ENCODE measurements around the gene OTOL1. TPM values are rescaled to one million over a fixed set of nuclear protein-coding genes. Genes with fewer than 3 reads are reported as not detected.

OTOL1 gene
- total RNA-seq, 4 donors from 2014 or later, result not detected

DNA sequence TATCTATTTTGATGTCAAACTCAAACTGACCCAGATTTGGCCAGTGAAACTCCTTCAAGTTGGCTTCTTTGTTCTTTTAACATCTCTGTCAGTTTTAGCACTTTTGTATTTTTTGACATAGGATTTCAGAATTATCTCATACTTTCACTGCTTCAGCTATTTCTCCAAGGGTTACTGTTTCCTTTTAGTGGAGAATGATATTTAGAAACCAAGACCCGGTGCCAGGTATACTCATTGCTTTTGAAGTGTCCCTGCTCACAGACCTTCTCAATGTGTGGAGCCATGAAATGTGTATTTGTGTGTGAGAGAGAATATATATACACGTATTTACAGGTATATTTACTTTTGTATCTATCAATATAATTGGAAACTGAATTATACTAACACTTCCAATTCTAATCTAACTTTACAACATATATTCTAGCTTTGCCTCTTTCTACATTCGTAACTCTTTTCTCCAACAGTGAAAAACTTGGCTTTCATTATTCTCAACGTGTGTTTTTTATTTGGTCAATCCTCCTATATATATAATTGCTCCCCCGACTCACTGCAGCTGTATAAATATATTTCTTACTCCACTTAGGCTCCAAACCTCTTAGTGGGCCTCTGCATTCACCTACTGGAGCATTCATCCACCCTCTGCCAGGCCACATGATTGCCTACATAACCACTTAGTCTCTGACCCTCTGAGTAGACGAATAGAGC is 54.0 kb downstream of the OTOL1 start:
- Histone ChIP-seq H3K4me1 (no peaks in the 10 kb centered on the region), H3K27ac (replicated peaks in 1 of 4) (no peak overlapping the region), H3K27me3 (no peaks in the 10 kb centered on the region), H3K9me3 (no peaks in the 10 kb centered on the region), H3K4me3 (no peak overlapping the region), H3K36me3 (no peaks in the 10 kb centered on the region)
- TF ChIP-seq EP300 (IDR thresholded peaks at IDR 0.05) (no peak), POLR2A (IDR thresholded peaks at IDR 0.05; ENCODE audit: low read depth) (no peak), POLR2AphosphoS5 (IDR thresholded peaks at IDR 0.05) (no peak)
- TF ChIP-seq, protein P1, sequence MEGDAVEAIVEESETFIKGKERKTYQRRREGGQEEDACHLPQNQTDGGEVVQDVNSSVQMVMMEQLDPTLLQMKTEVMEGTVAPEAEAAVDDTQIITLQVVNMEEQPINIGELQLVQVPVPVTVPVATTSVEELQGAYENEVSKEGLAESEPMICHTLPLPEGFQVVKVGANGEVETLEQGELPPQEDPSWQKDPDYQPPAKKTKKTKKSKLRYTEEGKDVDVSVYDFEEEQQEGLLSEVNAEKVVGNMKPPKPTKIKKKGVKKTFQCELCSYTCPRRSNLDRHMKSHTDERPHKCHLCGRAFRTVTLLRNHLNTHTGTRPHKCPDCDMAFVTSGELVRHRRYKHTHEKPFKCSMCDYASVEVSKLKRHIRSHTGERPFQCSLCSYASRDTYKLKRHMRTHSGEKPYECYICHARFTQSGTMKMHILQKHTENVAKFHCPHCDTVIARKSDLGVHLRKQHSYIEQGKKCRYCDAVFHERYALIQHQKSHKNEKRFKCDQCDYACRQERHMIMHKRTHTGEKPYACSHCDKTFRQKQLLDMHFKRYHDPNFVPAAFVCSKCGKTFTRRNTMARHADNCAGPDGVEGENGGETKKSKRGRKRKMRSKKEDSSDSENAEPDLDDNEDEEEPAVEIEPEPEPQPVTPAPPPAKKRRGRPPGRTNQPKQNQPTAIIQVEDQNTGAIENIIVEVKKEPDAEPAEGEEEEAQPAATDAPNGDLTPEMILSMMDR (IDR thresholded peaks at IDR 0.05), result no peak
- no peak for DNase-seq (ENCODE audit: extremely low spot score)
- intact Hi-C loops (cut with DNase I), result no loop called here
- 81% methylated on average over 6 of the region's 6 CpGs for WGBS

DNA sequence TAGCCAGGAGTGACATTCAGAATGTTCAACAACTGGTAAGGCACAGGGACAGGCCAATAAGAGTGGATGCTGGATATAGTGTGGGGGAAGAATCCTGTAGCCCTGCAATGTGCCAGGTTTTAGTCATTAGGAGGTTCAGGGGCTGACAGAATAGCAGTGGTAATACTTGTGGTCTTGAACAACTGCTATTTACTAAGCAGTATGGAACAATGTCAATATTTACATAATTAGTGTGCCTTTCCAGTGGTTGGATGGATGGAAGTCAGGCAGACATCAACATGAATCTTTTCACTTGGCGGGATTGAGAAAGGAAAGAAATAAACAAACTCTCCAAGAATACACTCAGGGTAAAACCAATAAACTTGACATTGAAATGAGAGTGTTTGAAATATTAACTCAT is 55.1 kb downstream of the OTOL1 start:
- 85% methylated on average over 1 of the region's 1 CpG for WGBS

DNA sequence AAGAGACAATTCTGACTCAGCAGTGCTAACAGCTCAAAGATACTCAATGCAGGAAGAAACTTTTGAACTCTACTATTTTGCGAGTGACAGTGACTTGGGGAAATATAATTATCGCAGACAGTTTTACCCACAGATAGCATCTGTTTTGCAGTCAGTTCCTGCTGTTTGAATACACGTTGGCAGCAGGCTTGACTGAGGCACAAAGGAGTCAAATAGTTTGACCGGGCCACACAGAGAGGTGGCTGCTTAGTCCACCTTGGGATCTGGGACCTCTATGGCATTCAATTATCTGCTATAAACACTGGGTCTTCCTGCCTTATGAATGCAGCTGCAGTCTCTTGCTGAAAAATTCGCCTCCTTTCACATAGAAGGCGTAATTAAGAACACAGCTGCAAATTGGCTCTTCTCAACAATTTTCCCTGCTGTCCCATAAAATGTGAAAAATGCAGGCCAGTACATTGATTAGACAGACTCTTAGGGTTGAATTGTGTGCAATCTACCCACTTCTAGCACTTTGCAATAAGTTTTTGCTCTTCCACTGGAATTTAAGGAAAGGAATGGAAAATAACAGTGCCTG is 56.5 kb downstream of the OTOL1 start:
- TF ChIP-seq EP300 (IDR thresholded peaks at IDR 0.05) (no peak), POLR2A (IDR thresholded peaks at IDR 0.05; ENCODE audit: low read depth) (no peak), POLR2AphosphoS5 (IDR thresholded peaks at IDR 0.05) (no peak)
- TF ChIP-seq, protein P1 (IDR thresholded peaks at IDR 0.05), result no peak
- intact Hi-C loops (cut with DNase I), result no loop called here
- WGBS, result 75% methylated on average over 6 of the region's 6 CpGs
- Histone ChIP-seq H3K36me3 (no peaks in the 10 kb centered on the region), H3K27ac (replicated peaks in 1 of 4) (no peak overlapping the region), H3K4me3 (no peak overlapping the region), H3K9me3 (no peaks in the 10 kb centered on the region), H3K4me1 (no peaks in the 10 kb centered on the region), H3K27me3 (no peaks in the 10 kb centered on the region)
- DNase-seq (ENCODE audit: extremely low spot score), result no peak

More for the DNA sequence above, 55.1 kb downstream of the OTOL1 start:
- no peak for DNase-seq (ENCODE audit: extremely low spot score)
- no peak for TF ChIP-seq POLR2A (IDR thresholded peaks at IDR 0.05; ENCODE audit: low read depth)
- no peak for TF ChIP-seq EP300 (IDR thresholded peaks at IDR 0.05)
- TF ChIP-seq POLR2AphosphoS5 (IDR thresholded peaks at IDR 0.05), result no peak
- TF ChIP-seq, protein P1 (IDR thresholded peaks at IDR 0.05), result no peak
- H3K36me3 ChIP-seq, result no peaks in the 10 kb centered on the region
- H3K4me1 ChIP-seq, result no peaks in the 10 kb centered on the region
- no peaks in the 10 kb centered on the region for H3K27me3 ChIP-seq
- no peak overlapping the region for H3K4me3 ChIP-seq
- intact Hi-C loops (cut with DNase I), result no loop called here
- no peak overlapping the region for H3K27ac ChIP-seq (replicated peaks in 1 of 4)
- H3K9me3 ChIP-seq, result no peaks in the 10 kb centered on the region

Other genes starting within 250 kb of the OTOL1 start
- under 1 TPM in 1 of 4 donors, not detected in 3; 0.13 TPM for gene SPTSSB, start 125.3 kb upstream of the OTOL1 start, total RNA-seq

Data from esophagus muscularis mucosa (tissue), 4 donors.